ENCODE measurements around the gene HHAT.

DNA sequence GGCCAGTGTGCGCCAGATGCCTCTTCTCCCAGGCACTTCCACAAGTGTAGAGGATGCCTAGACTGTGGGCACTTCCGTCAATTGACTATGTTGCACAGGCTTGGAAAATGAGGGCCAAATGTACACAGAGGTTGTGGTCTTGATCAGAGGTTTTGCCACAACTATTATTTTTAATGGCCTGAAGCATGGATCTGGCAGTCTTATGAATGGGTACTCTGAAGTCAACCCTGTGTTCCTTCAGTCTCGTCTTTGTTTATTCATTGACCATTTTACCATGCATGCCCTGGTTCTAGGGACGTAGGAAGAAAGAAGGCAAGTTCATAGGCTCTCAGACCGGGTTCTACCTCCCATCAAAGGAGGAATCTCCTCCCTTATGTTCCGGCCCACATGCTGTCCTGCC is 329.1 kb downstream of the HHAT start:
- TF ChIP-seq, protein P1, sequence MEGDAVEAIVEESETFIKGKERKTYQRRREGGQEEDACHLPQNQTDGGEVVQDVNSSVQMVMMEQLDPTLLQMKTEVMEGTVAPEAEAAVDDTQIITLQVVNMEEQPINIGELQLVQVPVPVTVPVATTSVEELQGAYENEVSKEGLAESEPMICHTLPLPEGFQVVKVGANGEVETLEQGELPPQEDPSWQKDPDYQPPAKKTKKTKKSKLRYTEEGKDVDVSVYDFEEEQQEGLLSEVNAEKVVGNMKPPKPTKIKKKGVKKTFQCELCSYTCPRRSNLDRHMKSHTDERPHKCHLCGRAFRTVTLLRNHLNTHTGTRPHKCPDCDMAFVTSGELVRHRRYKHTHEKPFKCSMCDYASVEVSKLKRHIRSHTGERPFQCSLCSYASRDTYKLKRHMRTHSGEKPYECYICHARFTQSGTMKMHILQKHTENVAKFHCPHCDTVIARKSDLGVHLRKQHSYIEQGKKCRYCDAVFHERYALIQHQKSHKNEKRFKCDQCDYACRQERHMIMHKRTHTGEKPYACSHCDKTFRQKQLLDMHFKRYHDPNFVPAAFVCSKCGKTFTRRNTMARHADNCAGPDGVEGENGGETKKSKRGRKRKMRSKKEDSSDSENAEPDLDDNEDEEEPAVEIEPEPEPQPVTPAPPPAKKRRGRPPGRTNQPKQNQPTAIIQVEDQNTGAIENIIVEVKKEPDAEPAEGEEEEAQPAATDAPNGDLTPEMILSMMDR (IDR thresholded peaks at IDR 0.05 in 4 of 5, conservative IDR thresholded peaks at IDR 0.05 in 1 of 5): no peak
- no peak for TF ChIP-seq POLR2A (IDR thresholded peaks at IDR 0.05)

Measured in gastrocnemius medialis (tissue), 4 donors.